Esophagus muscularis mucosa (tissue), 3 donors: ENCODE data around the gene ZNF3.

Experiments
- POLR2AphosphoS5 ChIP-seq, 2 donors: sonication (generic); formaldehyde crosslinking; IDR thresholded peaks; one replicate each; pipeline ENCODE4 v1.6.1; 2017; ENCODE audit warnings: antibody characterized with exemption in 2 of 2
- TF ChIP-seq, protein P1 (sequence below), 3 experiments: fragments of 200-600 bp in 2 of 3; fragments of 450-650 bp in 1 of 3; sonication (generic) in 2 of 3; IDR thresholded peaks; one replicate each; pipeline ENCODE4 v1.5.1; 2017 to 2019; ENCODE audit warnings: antibody characterized with exemption in 3 of 3, mild to moderate bottlenecking in 2 of 3, moderate library complexity in 1 of 3

- TF ChIP-seq POLR2AphosphoS5 (IDR thresholded peaks at IDR 0.05) = no peak
- TF ChIP-seq, protein P1, sequence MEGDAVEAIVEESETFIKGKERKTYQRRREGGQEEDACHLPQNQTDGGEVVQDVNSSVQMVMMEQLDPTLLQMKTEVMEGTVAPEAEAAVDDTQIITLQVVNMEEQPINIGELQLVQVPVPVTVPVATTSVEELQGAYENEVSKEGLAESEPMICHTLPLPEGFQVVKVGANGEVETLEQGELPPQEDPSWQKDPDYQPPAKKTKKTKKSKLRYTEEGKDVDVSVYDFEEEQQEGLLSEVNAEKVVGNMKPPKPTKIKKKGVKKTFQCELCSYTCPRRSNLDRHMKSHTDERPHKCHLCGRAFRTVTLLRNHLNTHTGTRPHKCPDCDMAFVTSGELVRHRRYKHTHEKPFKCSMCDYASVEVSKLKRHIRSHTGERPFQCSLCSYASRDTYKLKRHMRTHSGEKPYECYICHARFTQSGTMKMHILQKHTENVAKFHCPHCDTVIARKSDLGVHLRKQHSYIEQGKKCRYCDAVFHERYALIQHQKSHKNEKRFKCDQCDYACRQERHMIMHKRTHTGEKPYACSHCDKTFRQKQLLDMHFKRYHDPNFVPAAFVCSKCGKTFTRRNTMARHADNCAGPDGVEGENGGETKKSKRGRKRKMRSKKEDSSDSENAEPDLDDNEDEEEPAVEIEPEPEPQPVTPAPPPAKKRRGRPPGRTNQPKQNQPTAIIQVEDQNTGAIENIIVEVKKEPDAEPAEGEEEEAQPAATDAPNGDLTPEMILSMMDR (IDR thresholded peaks at IDR 0.05) = no peak
Measured at GRCh38 chr7:100048680-100049079, 32.8 kb downstream of the ZNF3 start.
